Endothelial cell of umbilical vein (primary cell): ENCODE results near the gene NPDC1. TPM values are rescaled to one million over a fixed set of nuclear protein-coding genes. Genes with fewer than 3 reads are reported as not detected.

Experiments used
- BruUV-seq: library from RNA; stranded (reverse); fragments of 400-500 nt; replicated peaks from 2 replicates; lab custom pipeline; 2021; lab: Mats Ljungman, UMichigan
- CTCF ChIA-PET: fragments of 300-600, 350-600 bp; sonication (Branson Sonifier 250); formaldehyde crosslinking; loops from one replicate; lab custom pipeline; 2021; ENCODE audit warnings: antibody characterized with exemption, inconsistent platforms; lab: Charles Lee
- POLR2A ChIA-PET: fragments of 300-600, 350-600 bp; sonication (Branson Sonifier 250); formaldehyde crosslinking; loops from one replicate; lab custom pipeline; 2021; ENCODE audit warnings: antibody characterized with exemption, inconsistent platforms; lab: Charles Lee
- DNase-seq: peaks from one replicate; pipeline ENCODE4 v3.0.0-alpha.2; 2011; ENCODE audit warnings: low read depth, low spot score
- FAIRE-seq: peaks from 2 replicates; lab custom pipeline; 2011; peaks lifted over from hg19 to GRCh38; lab: Jason Lieb, UNC
- H2AFZ ChIP-seq: 2 replicates; pipeline ENCODE4 v1.6.0; 2012; ENCODE audit warnings: low read depth, low read length, control low read depth, inconsistent platforms
- H3K27ac ChIP-seq: 2 replicates; pipeline ENCODE4 v1.5.1; 2011; ENCODE audit warnings: low read depth, mild to moderate bottlenecking, control low read depth, low read length, moderate library complexity; ENCODE audit not compliant: insufficient read depth
- H3K27me3 ChIP-seq, 2 experiments: 2 replicates each; pipeline versions ENCODE4 v1.6.0 to v1.6.1; 2011; ENCODE audit warnings: low read length in 2 of 2, mixed read lengths in 1 of 2; ENCODE audit not compliant: control insufficient read depth in 2 of 2, insufficient read depth in 2 of 2
- H3K36me3 ChIP-seq, 2 experiments: 2 replicates in 1 of 2; 3 replicates in 1 of 2; pipeline ENCODE4 v1.5.1; 2011; ENCODE audit warnings: low read length in 2 of 2, mild to moderate bottlenecking in 1 of 2, moderate library complexity in 1 of 2; ENCODE audit not compliant: control insufficient read depth in 2 of 2, insufficient read depth in 2 of 2; ENCODE audit errors: extremely low read depth in 1 of 2
- H3K4me1 ChIP-seq: 3 replicates; pipeline ENCODE4 v1.5.1; 2011; ENCODE audit warnings: mild to moderate bottlenecking, low read length; ENCODE audit not compliant: control insufficient read depth, insufficient read depth; ENCODE audit errors: extremely low read depth
- H3K4me2 ChIP-seq: 2 replicates; pipeline ENCODE4 v1.6.1; 2011; ENCODE audit warnings: low read length, control low read depth, mixed read lengths; ENCODE audit not compliant: insufficient read depth
- H3K4me3 ChIP-seq, 3 experiments: fragments of 200-600 bp in 1 of 3; sonication (generic), shearing (Covaris generic) in 1 of 3; replicated peaks in 1 of 3; 2 replicates each; pipeline ENCODE4 v1.5.1; 2011 to 2016; ENCODE audit warnings: control low read depth in 3 of 3, low read length in 3 of 3, mild to moderate bottlenecking in 2 of 3, inconsistent platforms in 1 of 3, low read depth in 1 of 3, moderate library complexity in 1 of 3; ENCODE audit not compliant: insufficient read depth in 1 of 3
- H3K79me2 ChIP-seq: 2 replicates; pipeline ENCODE4 v1.6.0; 2012; ENCODE audit warnings: low read length, inconsistent platforms; ENCODE audit not compliant: control insufficient read depth, insufficient read depth
- H3K9ac ChIP-seq: replicated peaks from 2 replicates; pipeline ENCODE3; 2011; ENCODE audit warnings: low read length, control low read depth; ENCODE audit not compliant: insufficient read depth; ENCODE audit errors: extremely low read depth
- H3K9me1 ChIP-seq: replicated peaks from 3 replicates; pipeline ENCODE4 v1.6.0; 2011; ENCODE audit warnings: mild to moderate bottlenecking, low read length; ENCODE audit not compliant: control insufficient read depth, insufficient read depth; ENCODE audit errors: extremely low read depth
- H3K9me3 ChIP-seq: replicated peaks from 2 replicates; pipeline ENCODE4 v1.5.1; 2012; ENCODE audit warnings: low read length, inconsistent platforms; ENCODE audit not compliant: control insufficient read depth, insufficient read depth
- H4K20me1 ChIP-seq: replicated peaks from 2 replicates; pipeline ENCODE3; 2011; ENCODE audit warnings: mild to moderate bottlenecking, low read length; ENCODE audit not compliant: control insufficient read depth, insufficient read depth; ENCODE audit errors: extremely low read depth
- CTCF ChIP-seq, 2 donors: IDR thresholded peaks; 1 replicate in 1 of 2; 2 replicates in 1 of 2; pipeline ENCODE4 v1.5.1; 2011; ENCODE audit warnings: low read length in 2 of 2, mild to moderate bottlenecking in 2 of 2, moderate library complexity in 2 of 2, control low read depth in 1 of 2, inconsistent platforms in 1 of 2, low read depth in 1 of 2; ENCODE audit not compliant: insufficient read depth in 1 of 2; ENCODE audit errors: extremely low read depth in 1 of 2
- EZH2 ChIP-seq: IDR thresholded peaks from 2 replicates; pipeline ENCODE4 v1.6.1; 2012; ENCODE audit warnings: borderline replicate concordance, low read depth, mild to moderate bottlenecking, moderate library complexity, low read length, inconsistent platforms; ENCODE audit not compliant: severe bottlenecking
- FOS ChIP-seq: IDR thresholded peaks from 2 replicates; pipeline ENCODE4 v1.6.1; 2011; ENCODE audit warnings: mild to moderate bottlenecking, low read length, moderate library complexity, borderline replicate concordance; ENCODE audit not compliant: insufficient read depth
- GATA2 ChIP-seq: IDR thresholded peaks from 2 replicates; pipeline ENCODE4 v1.7.0; 2011; ENCODE audit warnings: low read depth, mild to moderate bottlenecking, moderate library complexity, mixed read lengths, low read length; ENCODE audit not compliant: insufficient read length, insufficient read depth
- JUN ChIP-seq: IDR thresholded peaks from 2 replicates; pipeline ENCODE4 v1.6.1; 2011; ENCODE audit warnings: borderline replicate concordance, low read depth; ENCODE audit not compliant: insufficient read length, insufficient read depth
- MAX ChIP-seq: IDR thresholded peaks from 2 replicates; pipeline ENCODE4 v1.6.1; 2011; ENCODE audit not compliant: insufficient read depth, insufficient read length
- MYC ChIP-seq: IDR thresholded peaks from one replicate; pipeline ENCODE4 v1.6.1; 2011; ENCODE audit warnings: mild to moderate bottlenecking, low read depth, low read length
- POLR2A ChIP-seq: IDR thresholded peaks from 2 replicates; pipeline ENCODE4 v1.6.1; 2012; ENCODE audit warnings: low read depth, mild to moderate bottlenecking, control low read depth, low read length
- POLR2AphosphoS5 ChIP-seq: IDR thresholded peaks from 2 replicates; pipeline ENCODE4 v1.6.1; 2012; ENCODE audit warnings: low read depth, mild to moderate bottlenecking, control low read depth, low read length, moderate library complexity; ENCODE audit not compliant: insufficient read depth
- dilution Hi-C: fragments of 300-500 bp; cut with MboI; formaldehyde crosslinking; loops from one replicate; pipeline ENCODE4 v1.15.0; 2019; ENCODE audit warnings: low sequenced_read_pairs; ENCODE audit not compliant: extremely low pct_ligation_motif_present
- intact Hi-C: fragments of 100-400 bp; cut with micrococcal nuclease; formaldehyde crosslinking; loops from one replicate; pipeline ENCODE4 v1.10.0; 2022
- polyA plus RNA-seq, 4 experiments: library from polyadenylated mRNA; depleted of rRNA in 3 of 4; stranded (reverse) in 3 of 4; unstranded in 1 of 4; fragments of >200 nt; gene quantifications; 2 replicates each; pipeline versions ENCODE4 v1.2.1 to v1.2.3, GENCODE V29; 2011 to 2012; ENCODE audit warnings: missing spikeins in 1 of 4
- total RNA-seq: library from RNA; stranded (reverse); gene quantifications from 2 replicates; pipeline ENCODE4 v1.2.3, GENCODE V29; 2021

The NPDC1 gene
- total and polyA plus RNA-seq, 2 donors (not counting 3 experiments of a cell fraction or from before 2014, with no cell fraction given) = 115 to 181 TPM

- Histone ChIP-seq H3K27me3 (no peaks in the 10 kb centered on the region), H3K4me1 (peaks cover 25% of the 10 kb centered on the region), H3K9ac (no peak overlapping the region), H3K36me3 (peaks cover 0 to 8% of the 10 kb centered on the region in 2 experiments), H3K9me3 (no peaks in the 10 kb centered on the region), H2AFZ (no peak overlapping the region), H3K9me1 (no peaks in the 10 kb centered on the region), H3K79me2 (no peaks in the 10 kb centered on the region), H3K4me2 (peak overlapping the region; percentile 90), H3K4me3 (no peak overlapping the region), H4K20me1 (no peaks in the 10 kb centered on the region), H3K27ac (no peak overlapping the region)
- no peak for DNase-seq
- no TSS peak for BruUV-seq
- intact Hi-C loops = no loop called here
- dilution Hi-C loops = no loop called here
- ChIA-PET POLR2A (no interaction called here), CTCF (interaction anchor here (1.4 to 1.6 kb wide), 2 partner anchors 19 to 139 kb away, joined by 3 read pairs; partner anchors contain the start of gene RNF224)
- FAIRE-seq = no peak
- no peak for TF ChIP-seq MYC
- no peak for TF ChIP-seq POLR2A
- no peak for TF ChIP-seq FOS
- no peak for TF ChIP-seq EZH2
- no peak for TF ChIP-seq GATA2
- TF ChIP-seq JUN = no peak
- no peak for TF ChIP-seq CTCF (IDR thresholded peaks at IDR 0.05; ENCODE audit: extremely low read depth in 1 of 2, insufficient read depth in 1 of 2, low read depth in 1 of 2, low read length in 2 of 2)
- no peak for TF ChIP-seq MAX
- no peak for TF ChIP-seq POLR2AphosphoS5
Measured at GRCh38 chr9:137088121-137088520, 42.1 kb upstream of the NPDC1 start.
